Psoas muscle (tissue), 8 donors: ENCODE measurements around the gene RELA. TPM values are rescaled to one million over a fixed set of nuclear protein-coding genes. Genes with fewer than 3 reads are reported as not detected.

Source experiments
- ATAC-seq, 4 donors: fragments of 200-7000 bp; cut with Tn5 transposase; one replicate each; pipeline ENCODE4 v1.9.1; 2020; ENCODE audit warnings: moderate library complexity in 3 of 4, mild to moderate bottlenecking in 2 of 4
- DNase-seq, 2 donors: peaks; one replicate each; pipeline ENCODE4 v3.0.0-alpha.2; 2020
- H3K27ac ChIP-seq: fragments of 200-600 bp; one replicate; pipeline ENCODE4 v1.8.0; 2022
- H3K27me3 ChIP-seq, 3 donors: fragments of 200-600 bp in 1 of 3; one replicate each; pipeline versions ENCODE4 v1.6.1 to v1.8.0; 2013 to 2022; ENCODE audit warnings: low read length in 2 of 3, mild to moderate bottlenecking in 2 of 3, moderate library complexity in 1 of 3; ENCODE audit not compliant: insufficient read depth in 3 of 3
- H3K36me3 ChIP-seq, 2 donors: fragments of 200-600 bp in 1 of 2; one replicate each; pipeline versions ENCODE4 v1.6.1 to v1.8.0; 2013 to 2022; ENCODE audit warnings: low read depth in 1 of 2, mild to moderate bottlenecking in 1 of 2, moderate library complexity in 1 of 2; ENCODE audit not compliant: insufficient read depth in 1 of 2
- H3K4me1 ChIP-seq: fragments of 200-600 bp; one replicate; pipeline ENCODE4 v1.8.0; 2022
- H3K4me3 ChIP-seq: fragments of 200-600 bp; one replicate; pipeline ENCODE4 v1.8.0; 2022; ENCODE audit warnings: mild to moderate bottlenecking
- H3K9me3 ChIP-seq: fragments of 200-600 bp; one replicate; pipeline ENCODE4 v1.8.0; 2022
- WGBS, 3 donors: extraction: QIAGEN DNeasy Blood & Tissue Kit; methylation state at CpG; one replicate each; pipeline versions ENCODE4 v1.1.6 to v1.1.7; 2013; 5-methylcytosine and 5-hydroxymethylcytosine counted together
- intact Hi-C, 2 donors: fragments of 100-400 bp; cut with DNase I; formaldehyde crosslinking; loops; one replicate each; pipeline versions ENCODE4 v1.11.0 to v1.14.2; 2022
- polyA plus RNA-seq, 3 donors: library from polyadenylated mRNA; stranded (reverse); fragments of 200-250 nt; gene quantifications; one replicate each; pipeline ENCODE4 v1.2.3, GENCODE V29; 2013
- total RNA-seq, 4 donors: library from RNA; stranded (reverse); fragmentation: NEBNext Ultra II Directional in 2 of 4; extraction: Animal tissue kit (Norgen Biotek cat#: 25700) in 2 of 4; gene quantifications; one replicate each; pipeline versions ENCODE4 v1.2.1 to v1.2.4, GENCODE V29; 2021 to 2023
- TF ChIP-seq, protein P1 (sequence below): fragments of 200-600 bp; IDR thresholded peaks from one replicate; pipeline ENCODE4 v1.8.0; 2022; ENCODE audit warnings: antibody characterized with exemption
- donor health status: healthy with polysubstance abuse.
- donor health status: DM: no; HTN: no; CAD: no; lungs with moderate emphysema.
- donor health status: Bipolar disorder and iron deficiency.
- donor health status: healthy.
- donor health status: DM: yes; HTN: yes; CAD: no.
- donor health status: DM: no; HTN: no; CAD: no.
- donor health status: DM: no; HTN: no; CAD: no.
- donor health status: DM: yes; HTN: yes; CAD: no.

Gene RELA
- total and polyA plus RNA-seq, 7 donors = 42.1 to 72.6 (median 64.0) TPM

DNA sequence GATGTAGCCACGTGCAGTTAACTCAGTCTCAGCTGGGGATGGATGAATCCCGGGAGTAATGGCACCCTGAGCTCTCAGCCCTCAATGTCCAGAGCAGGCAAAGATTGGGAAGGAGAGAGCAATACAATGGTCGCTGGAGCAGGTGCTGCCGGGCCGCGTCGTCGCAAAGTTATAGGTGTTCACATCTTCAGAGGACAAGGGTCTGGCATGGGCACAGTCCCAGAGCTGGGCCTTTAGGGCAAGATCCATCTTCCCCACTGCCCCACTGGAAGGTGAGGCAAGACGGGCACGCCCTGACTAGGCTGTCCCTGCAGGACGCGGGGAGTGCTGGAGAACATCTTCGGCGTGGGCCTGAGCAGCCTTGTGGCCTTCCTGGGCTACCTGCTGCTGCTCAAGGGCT, 39.5 kb downstream of the RELA start:
- no peaks in the 10 kb centered on the region for H3K27me3 ChIP-seq
- H3K27ac ChIP-seq = no peak overlapping the region
- no peak overlapping the region for H3K4me3 ChIP-seq
- H3K36me3 ChIP-seq = peaks cover 0 to 100% of the 10 kb centered on the region in 2 donors
- DNase-seq = no peak
- no peaks in the 10 kb centered on the region for H3K9me3 ChIP-seq
- intact Hi-C loops = no loop called here
- no peaks in the 10 kb centered on the region for H3K4me1 ChIP-seq
- 89 to 93% (median 91%) methylated on average over 13 to 14 of the region's 14 CpGs for WGBS, 3 donors
- TF ChIP-seq, protein P1, sequence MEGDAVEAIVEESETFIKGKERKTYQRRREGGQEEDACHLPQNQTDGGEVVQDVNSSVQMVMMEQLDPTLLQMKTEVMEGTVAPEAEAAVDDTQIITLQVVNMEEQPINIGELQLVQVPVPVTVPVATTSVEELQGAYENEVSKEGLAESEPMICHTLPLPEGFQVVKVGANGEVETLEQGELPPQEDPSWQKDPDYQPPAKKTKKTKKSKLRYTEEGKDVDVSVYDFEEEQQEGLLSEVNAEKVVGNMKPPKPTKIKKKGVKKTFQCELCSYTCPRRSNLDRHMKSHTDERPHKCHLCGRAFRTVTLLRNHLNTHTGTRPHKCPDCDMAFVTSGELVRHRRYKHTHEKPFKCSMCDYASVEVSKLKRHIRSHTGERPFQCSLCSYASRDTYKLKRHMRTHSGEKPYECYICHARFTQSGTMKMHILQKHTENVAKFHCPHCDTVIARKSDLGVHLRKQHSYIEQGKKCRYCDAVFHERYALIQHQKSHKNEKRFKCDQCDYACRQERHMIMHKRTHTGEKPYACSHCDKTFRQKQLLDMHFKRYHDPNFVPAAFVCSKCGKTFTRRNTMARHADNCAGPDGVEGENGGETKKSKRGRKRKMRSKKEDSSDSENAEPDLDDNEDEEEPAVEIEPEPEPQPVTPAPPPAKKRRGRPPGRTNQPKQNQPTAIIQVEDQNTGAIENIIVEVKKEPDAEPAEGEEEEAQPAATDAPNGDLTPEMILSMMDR = no peak
- ATAC-seq = no peak

GRCh38 chr11:65622011-65622410, 40.7 kb downstream of the RELA start:
- TF ChIP-seq, protein P1 = no peak
- Histone ChIP-seq H3K27me3 (no peaks in the 10 kb centered on the region), H3K4me1 (peaks cover 7% of the 10 kb centered on the region), H3K36me3 (peaks cover 0 to 100% of the 10 kb centered on the region in 2 donors), H3K27ac (no peak overlapping the region), H3K4me3 (no peak overlapping the region), H3K9me3 (no peaks in the 10 kb centered on the region)
- no peak for ATAC-seq
- no peak for DNase-seq
- intact Hi-C loops = no loop called here
- 91% methylated on average over 16 of the region's 16 CpGs for WGBS, 3 donors

- Histone ChIP-seq H3K4me3 (no peak overlapping the region), H3K36me3 (peaks cover 0 to 96% of the 10 kb centered on the region in 2 donors), H3K9me3 (no peaks in the 10 kb centered on the region), H3K4me1 (peaks cover 13% of the 10 kb centered on the region), H3K27me3 (no peaks in the 10 kb centered on the region), H3K27ac (no peak overlapping the region)
- WGBS, 3 donors = 88 to 95% (median 91%) methylated on average over 14 of the region's 14 CpGs
- TF ChIP-seq, protein P1 = no peak
- DNase-seq (no peak), ATAC-seq (no peak)
- intact Hi-C loops = no loop called here
Observed at GRCh38 chr11:65621460-65621859, 41.3 kb downstream of the RELA start.

DNA sequence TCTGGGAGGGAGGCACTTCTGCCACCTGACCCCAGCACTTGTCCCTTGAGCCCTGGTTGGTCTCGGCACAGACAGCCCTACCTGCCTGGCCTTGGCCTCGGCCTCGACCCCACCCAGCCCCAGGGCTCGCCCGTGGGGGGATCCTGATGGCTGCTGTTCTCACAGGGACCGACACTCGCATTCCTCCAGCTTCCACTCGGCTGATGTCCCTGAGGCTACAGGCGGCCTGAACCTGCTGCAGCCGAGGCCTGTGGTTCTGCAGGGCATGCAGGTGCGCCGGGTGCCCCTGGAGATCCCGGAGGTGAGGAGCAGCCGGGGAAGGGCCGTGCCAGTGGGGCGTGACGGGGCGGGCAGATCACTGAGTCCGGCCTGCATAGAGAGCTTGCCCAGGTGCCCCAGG, 42.0 kb downstream of the RELA start:
- no peak for ATAC-seq
- TF ChIP-seq, protein P1 = no peak
- intact Hi-C loops = no loop called here
- Histone ChIP-seq H3K4me3 (no peak overlapping the region), H3K27me3 (no peaks in the 10 kb centered on the region), H3K4me1 (peaks cover 15% of the 10 kb centered on the region), H3K27ac (no peak overlapping the region), H3K9me3 (no peaks in the 10 kb centered on the region), H3K36me3 (peaks cover 0 to 88% of the 10 kb centered on the region in 2 donors)
- WGBS, 3 donors = 90 to 95% (median 90%) methylated on average over 19 of the region's 19 CpGs
- DNase-seq = no peak

DNA sequence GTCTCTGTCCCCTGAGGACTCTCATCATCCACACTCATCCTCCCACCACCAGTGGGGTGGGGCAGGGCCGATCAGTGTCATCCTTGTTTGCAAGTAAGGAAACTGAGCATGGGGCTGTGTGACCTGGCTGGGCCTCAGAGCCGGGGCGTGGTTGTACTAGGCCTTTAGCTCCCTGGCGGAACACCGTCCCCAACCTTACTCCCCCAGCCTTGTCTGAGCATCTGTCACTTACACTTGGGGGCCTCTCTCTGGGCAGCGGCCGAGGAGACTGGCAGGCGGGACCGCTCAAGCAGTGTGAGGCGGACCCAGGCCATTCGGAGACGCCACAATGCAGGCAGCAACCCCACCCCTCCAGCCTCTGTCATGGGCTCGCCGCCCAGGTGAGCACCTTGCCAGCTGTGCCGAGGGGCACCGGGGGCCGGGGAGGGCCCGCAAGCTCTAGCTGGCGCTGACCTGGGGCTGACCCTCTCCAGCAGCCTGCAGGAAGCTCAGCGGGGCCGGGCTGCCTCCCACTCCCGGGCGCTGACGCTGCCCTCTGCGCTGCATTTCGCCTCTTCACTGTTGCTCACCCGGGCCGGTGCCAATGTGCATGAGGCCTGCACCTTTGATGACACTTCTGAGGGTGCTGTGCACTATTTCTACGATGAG, 43.3 kb downstream of the RELA start:
- H3K4me3 ChIP-seq = no peak overlapping the region
- H3K36me3 ChIP-seq = peaks cover 0 to 75% of the 10 kb centered on the region in 2 donors
- H3K27me3 ChIP-seq = no peaks in the 10 kb centered on the region
- ATAC-seq = no peak
- TF ChIP-seq, protein P1 = no peak
- intact Hi-C loops = loop anchor here in 1 of 2 donors (5.0 kb wide), 1 partner anchor 93 kb away; the partner anchor contains the start of gene KAT5
- no peaks in the 10 kb centered on the region for H3K9me3 ChIP-seq
- peaks cover 15% of the 10 kb centered on the region for H3K4me1 ChIP-seq
- WGBS, 3 donors = 87 to 91% (median 91%) methylated on average over 29 of the region's 29 CpGs
- no peak for DNase-seq
- H3K27ac ChIP-seq = no peak overlapping the region
